H9 (cell line): ENCODE results near the gene CDKN2D. TPM values are rescaled to one million over a fixed set of nuclear protein-coding genes. Genes with fewer than 3 reads are reported as not detected.
A peak's percentile ranks its signal among the peaks of the same experiment; 100 is the strongest.

Experiments used
- DNase-seq: peaks from one replicate; pipeline ENCODE4 v3.0.0-alpha.2; 2017
- H2AFZ ChIP-seq: one replicate; pipeline ENCODE4 v1.6.1; 2013; ENCODE audit warnings: mild to moderate bottlenecking, low read length, control low read depth, moderate library complexity
- H2AK5ac ChIP-seq: 2 replicates; pipeline ENCODE4 v1.6.1; 2013; ENCODE audit warnings: low read length, control low read depth, mixed read lengths; ENCODE audit not compliant: insufficient read length
- H2BK120ac ChIP-seq: one replicate; pipeline ENCODE4 v1.6.1; 2013; ENCODE audit warnings: low read depth, mild to moderate bottlenecking, low read length, control low read depth, inconsistent platforms; ENCODE audit not compliant: poor library complexity, severe bottlenecking
- H2BK12ac ChIP-seq: 2 replicates; pipeline ENCODE4 v1.6.1; 2013; ENCODE audit warnings: low read length, control low read depth, mixed read lengths, low read depth; ENCODE audit not compliant: insufficient read length
- H2BK15ac ChIP-seq: 2 replicates; pipeline ENCODE4 v1.6.1; 2013; ENCODE audit warnings: low read depth, low read length, control low read depth
- H2BK20ac ChIP-seq: one replicate; pipeline ENCODE4 v1.6.1; 2013; ENCODE audit warnings: low read depth, mild to moderate bottlenecking, low read length, control low read depth, inconsistent platforms; ENCODE audit not compliant: poor library complexity, severe bottlenecking
- H2BK5ac ChIP-seq: 2 replicates; pipeline ENCODE4 v1.6.1; 2013; ENCODE audit warnings: low read length, control low read depth, mixed read lengths; ENCODE audit not compliant: insufficient read length
- H3K14ac ChIP-seq: 2 replicates; pipeline ENCODE4 v1.6.1; 2013; ENCODE audit warnings: low read length, control low read depth; ENCODE audit not compliant: insufficient read depth
- H3K18ac ChIP-seq: 2 replicates; pipeline ENCODE4 v1.6.1; 2013; ENCODE audit warnings: low read depth, mild to moderate bottlenecking, mixed read lengths, low read length, control low read depth; ENCODE audit not compliant: insufficient read length
- H3K23ac ChIP-seq: 2 replicates; pipeline ENCODE4 v1.6.1; 2013; ENCODE audit warnings: low read length, control low read depth, mixed read lengths, low read depth; ENCODE audit not compliant: insufficient read length
- H3K23me2 ChIP-seq: 2 replicates; pipeline ENCODE4 v1.6.1; 2013; ENCODE audit warnings: low read depth, mild to moderate bottlenecking, mixed read lengths, low read length, control low read depth; ENCODE audit not compliant: insufficient read length, poor library complexity, severe bottlenecking
- H3K27ac ChIP-seq: 2 replicates; pipeline ENCODE4 v1.5.1; 2013; ENCODE audit warnings: low read length, control low read depth, mixed read lengths, low read depth; ENCODE audit not compliant: insufficient read length
- H3K27me3 ChIP-seq: 2 replicates; pipeline ENCODE4 v1.6.1; 2013; ENCODE audit warnings: low read length, control low read depth, inconsistent platforms; ENCODE audit not compliant: insufficient read depth
- H3K4ac ChIP-seq: 2 replicates; pipeline ENCODE4 v1.6.1; 2013; ENCODE audit warnings: low read depth, mild to moderate bottlenecking, control low read depth, inconsistent platforms, low read length, moderate library complexity
- H3K4me1 ChIP-seq: 2 replicates; pipeline ENCODE4 v1.6.1; 2013; ENCODE audit warnings: low read length, control low read depth, inconsistent platforms; ENCODE audit not compliant: insufficient read depth
- H3K4me2 ChIP-seq: 2 replicates; pipeline ENCODE4 v1.6.1; 2013; ENCODE audit warnings: low read length, control low read depth, mixed read lengths; ENCODE audit not compliant: insufficient read length, insufficient read depth
- H3K56ac ChIP-seq: 2 replicates; pipeline ENCODE4 v1.6.1; 2013; ENCODE audit warnings: low read depth, mild to moderate bottlenecking, mixed read lengths, low read length, control low read depth; ENCODE audit not compliant: insufficient read length
- H3K79me1 ChIP-seq: 2 replicates; pipeline ENCODE4 v1.6.1; 2013; ENCODE audit warnings: low read depth, mild to moderate bottlenecking, moderate library complexity, low read length, control low read depth, inconsistent platforms; ENCODE audit not compliant: insufficient read depth, poor library complexity, severe bottlenecking
- H3K79me2 ChIP-seq: 2 replicates; pipeline ENCODE4 v1.6.1; 2013; ENCODE audit warnings: low read length, control low read depth, inconsistent platforms; ENCODE audit not compliant: insufficient read depth
- H3K9ac ChIP-seq: 2 replicates; pipeline ENCODE4 v1.6.1; 2013; ENCODE audit warnings: low read length, control low read depth, mixed read lengths; ENCODE audit not compliant: insufficient read length; ENCODE audit errors: extremely low read depth
- H3K9me3 ChIP-seq: one replicate; pipeline ENCODE4 v1.6.1; 2013; ENCODE audit warnings: low read depth, low read length, inconsistent platforms; ENCODE audit not compliant: control insufficient read depth
- H3T11ph ChIP-seq: one replicate; pipeline ENCODE4 v1.6.1; 2013; ENCODE audit warnings: mild to moderate bottlenecking, low read length, control low read depth, inconsistent platforms
- H4K20me1 ChIP-seq: one replicate; pipeline ENCODE4 v1.6.1; 2013; ENCODE audit not compliant: control insufficient read depth, insufficient read length, insufficient read depth
- H4K5ac ChIP-seq: 2 replicates; pipeline ENCODE4 v1.6.1; 2013; ENCODE audit warnings: low read depth, mild to moderate bottlenecking, mixed read lengths, low read length, control low read depth; ENCODE audit not compliant: insufficient read length
- H4K8ac ChIP-seq: replicated peaks from 2 replicates; pipeline ENCODE4 v1.6.1; 2013; ENCODE audit warnings: low read length, control low read depth, mixed read lengths, low read depth; ENCODE audit not compliant: insufficient read length
- H4K91ac ChIP-seq: 2 replicates; pipeline ENCODE4 v1.6.1; 2013; ENCODE audit warnings: low read depth, mild to moderate bottlenecking, moderate library complexity, mixed read lengths, low read length, control low read depth; ENCODE audit not compliant: insufficient read length
- H3K27ac Mint-ChIP-seq, 3 experiments: 2 replicates in 2 of 3; 3 replicates in 1 of 3; pipeline ENCODE4 v1.8.0; 2020 to 2021; ENCODE audit warnings: mixed read lengths in 3 of 3, mild to moderate bottlenecking in 1 of 3, moderate library complexity in 1 of 3
- H3K27me3 Mint-ChIP-seq: 2 replicates; pipeline ENCODE4 v1.8.0; 2021; ENCODE audit warnings: low read depth, mild to moderate bottlenecking, moderate library complexity, mixed read lengths
- H3K36me3 Mint-ChIP-seq, 3 experiments: 2 replicates in 2 of 3; 3 replicates in 1 of 3; pipeline ENCODE4 v1.8.0; 2020 to 2021; ENCODE audit warnings: low read depth in 3 of 3, mixed read lengths in 3 of 3; ENCODE audit not compliant: insufficient read depth in 1 of 3
- H3K4me1 Mint-ChIP-seq, 2 experiments: 2 replicates each; pipeline ENCODE4 v1.8.0; 2020; ENCODE audit warnings: mixed read lengths in 2 of 2
- H3K4me3 Mint-ChIP-seq, 2 experiments: 2 replicates in 1 of 2; 3 replicates in 1 of 2; pipeline ENCODE4 v1.8.0; 2020 to 2021; ENCODE audit warnings: mild to moderate bottlenecking in 2 of 2, mixed read lengths in 2 of 2, moderate library complexity in 1 of 2
- H3K9me3 Mint-ChIP-seq, 2 experiments: 2 replicates in 1 of 2; 3 replicates in 1 of 2; pipeline ENCODE4 v1.8.0; 2020; ENCODE audit warnings: mild to moderate bottlenecking in 2 of 2, mixed read lengths in 2 of 2, moderate library complexity in 1 of 2
- CTCF ChIP-seq: fragments of 200-600 bp; sonication (generic); conservative IDR thresholded peaks from 3 replicates; pipeline ENCODE4 v1.8.0; 2021; ENCODE audit warnings: antibody characterized with exemption, mild to moderate bottlenecking
- WGBS: extraction: QIAGEN DNeasy Blood & Tissue Kit; methylation state at CpG from one replicate; pipeline ENCODE4 v1.1.7; 2013; ENCODE audit warnings: missing lambda C conversion rate, low lambda C conversion rate, mixed read lengths; ENCODE audit not compliant: insufficient read length; ENCODE audit errors: extremely low coverage; 5-methylcytosine and 5-hydroxymethylcytosine counted together
- total RNA-seq: library from RNA; stranded (reverse); gene quantifications from 2 replicates; pipeline ENCODE4 v1.2.1, GENCODE V29; 2021

CDKN2D gene
- total RNA-seq, 1 experiment from 2014 or later, result 2.8 TPM

- H3K56ac ChIP-seq, result no peak overlapping the region
- no peaks in the 10 kb centered on the region for H3K9me3 ChIP-seq
- H3K4me1 ChIP-seq, result no peaks in the 10 kb centered on the region
- WGBS, result no CpG with 5 or more reads among the region's 4 CpGs
- no peak overlapping the region for H4K8ac ChIP-seq
- no peak overlapping the region for H3T11ph ChIP-seq
- no peak for DNase-seq
- H3K4ac ChIP-seq, result no peak overlapping the region
- no peaks in the 10 kb centered on the region for H3K79me1 ChIP-seq
- no peak overlapping the region for H2BK15ac ChIP-seq
- Mint-ChIP-seq H3K27me3 (peaks cover 16% of the 10 kb centered on the region), H3K36me3 (peaks cover 15 to 18% (median 15%) of the 10 kb centered on the region in 3 experiments), H3K4me1 (peaks cover 31 to 33% of the 10 kb centered on the region in 2 experiments), H3K9me3 (no peaks in the 10 kb centered on the region), H3K4me3 (peak overlapping the region; percentile 97 to 99), H3K27ac (peak overlapping the region in 2 of 3 experiments; percentile 64 to 82; a peak in 2 of 7 replicates)
- no peak overlapping the region for H2BK5ac ChIP-seq
- no peaks in the 10 kb centered on the region for H4K20me1 ChIP-seq
- no peak overlapping the region for H3K27ac ChIP-seq
- H3K79me2 ChIP-seq, result no peaks in the 10 kb centered on the region
- no peak overlapping the region for H3K14ac ChIP-seq
- H3K23me2 ChIP-seq, result peaks cover 10% of the 10 kb centered on the region
- TF ChIP-seq CTCF, result no peak
- H3K18ac ChIP-seq, result no peak overlapping the region
- no peak overlapping the region for H3K23ac ChIP-seq
- no peak overlapping the region for H4K5ac ChIP-seq
- no peak overlapping the region for H4K91ac ChIP-seq
- no peak overlapping the region for H2BK20ac ChIP-seq
- no peak overlapping the region for H3K9ac ChIP-seq
- no peak overlapping the region for H2BK12ac ChIP-seq
- H2AK5ac ChIP-seq, result no peak overlapping the region
- H2AFZ ChIP-seq, result no peak overlapping the region
- peak overlapping the region; percentile 45 for H3K4me2 ChIP-seq
- H2BK120ac ChIP-seq, result no peak overlapping the region
- H3K27me3 ChIP-seq, result no peaks in the 10 kb centered on the region
Observed at GRCh38 chr19:10566408-10566657, 2.4 kb downstream of the CDKN2D start.
